Chondrocyte (in vitro differentiated cells): Measurements from ENCODE around the gene PPIP5K1. TPM values are rescaled to one million over a fixed set of nuclear protein-coding genes. Genes with fewer than 3 reads are reported as not detected.

Experiments used
- DNase-seq: peaks from one replicate; pipeline ENCODE4 v3.0.0; 2021; ENCODE audit warnings: mixed read lengths, low spot score
- H3K27ac Mint-ChIP-seq: one replicate; pipeline ENCODE4 v1.8.0; 2021; ENCODE audit warnings: mild to moderate bottlenecking, moderate library complexity, mixed read lengths; ENCODE audit not compliant: unreplicated experiment
- H3K27me3 Mint-ChIP-seq: 2 replicates; pipeline ENCODE4 v1.8.0; 2021; ENCODE audit warnings: low read depth, mixed read lengths
- H3K36me3 Mint-ChIP-seq: 2 replicates; pipeline ENCODE4 v1.8.0; 2021; ENCODE audit warnings: low read depth, mixed read lengths
- H3K4me1 Mint-ChIP-seq: 2 replicates; pipeline ENCODE4 v1.8.0; 2021; ENCODE audit warnings: low read depth, mild to moderate bottlenecking, mixed read lengths
- H3K4me3 Mint-ChIP-seq: one replicate; pipeline ENCODE4 v1.8.0; 2021; ENCODE audit warnings: mild to moderate bottlenecking, moderate library complexity, mixed read lengths; ENCODE audit not compliant: unreplicated experiment
- H3K9me3 Mint-ChIP-seq: 2 replicates; pipeline ENCODE4 v1.8.0; 2021; ENCODE audit warnings: low read depth, mixed read lengths
- CTCF ChIP-seq: fragments of 200-600 bp; sonication (generic); IDR thresholded peaks from 2 replicates; pipeline ENCODE4 v1.5.0; 2021; ENCODE audit warnings: antibody characterized with exemption, mild to moderate bottlenecking, moderate library complexity
- total RNA-seq: library from RNA; stranded (reverse); gene quantifications from 3 replicates; pipeline ENCODE4 v1.2.1, GENCODE V29; 2021

PPIP5K1 gene
- total RNA-seq, 1 donor from 2014 or later = 31.6 TPM

- Mint-ChIP-seq H3K9me3 (peaks cover 9% of the 10 kb centered on the region), H3K4me1 (no peaks in the 10 kb centered on the region), H3K4me3 (no peak overlapping the region), H3K27me3 (no peaks in the 10 kb centered on the region), H3K36me3 (peaks cover 7% of the 10 kb centered on the region), H3K27ac (no peak overlapping the region)
- TF ChIP-seq CTCF = no peak
- DNase-seq = no peak
Measured at GRCh38 chr15:43550527-43551363, 39.3 kb downstream of the PPIP5K1 start.

GRCh38 chr15:43547539-43547938 is 42.5 kb downstream of the PPIP5K1 start:
- Mint-ChIP-seq H3K27ac (no peak overlapping the region), H3K36me3 (peaks cover 7% of the 10 kb centered on the region), H3K9me3 (peaks cover 17% of the 10 kb centered on the region), H3K4me3 (no peak overlapping the region), H3K27me3 (no peaks in the 10 kb centered on the region), H3K4me1 (no peaks in the 10 kb centered on the region)
- DNase-seq = no peak
- no peak for TF ChIP-seq CTCF

- Mint-ChIP-seq H3K9me3 (peaks cover 17% of the 10 kb centered on the region), H3K4me3 (no peak overlapping the region), H3K27ac (no peak overlapping the region), H3K4me1 (no peaks in the 10 kb centered on the region), H3K27me3 (no peaks in the 10 kb centered on the region), H3K36me3 (peaks cover 4% of the 10 kb centered on the region)
- no peak for TF ChIP-seq CTCF
- no peak for DNase-seq
Measured at GRCh38 chr15:43545426-43545825, 44.6 kb downstream of the PPIP5K1 start.

GRCh38 chr15:43544266-43544665 is 45.7 kb downstream of the PPIP5K1 start:
- H3K27me3 Mint-ChIP-seq = no peaks in the 10 kb centered on the region
- no peak for TF ChIP-seq CTCF
- no peaks in the 10 kb centered on the region for H3K4me1 Mint-ChIP-seq
- peaks cover 4% of the 10 kb centered on the region for H3K36me3 Mint-ChIP-seq
- H3K27ac Mint-ChIP-seq = no peak overlapping the region
- H3K4me3 Mint-ChIP-seq = no peak overlapping the region
- no peak for DNase-seq
- H3K9me3 Mint-ChIP-seq = peaks cover 17% of the 10 kb centered on the region

- Mint-ChIP-seq H3K4me3 (no peak overlapping the region), H3K27ac (no peak overlapping the region), H3K27me3 (no peaks in the 10 kb centered on the region), H3K4me1 (no peaks in the 10 kb centered on the region), H3K9me3 (peaks cover 8% of the 10 kb centered on the region), H3K36me3 (no peaks in the 10 kb centered on the region)
- TF ChIP-seq CTCF = no peak
- no peak for DNase-seq
Measured at GRCh38 chr15:43541785-43542184, 48.2 kb downstream of the PPIP5K1 start.
